ENCODE results near the gene CCDC85C. TPM values are rescaled to one million over a fixed set of nuclear protein-coding genes. Genes with fewer than 3 reads are reported as not detected.
A peak's percentile ranks its signal among the peaks of the same experiment; 100 is the strongest.

Gene CCDC85C
- polyA plus RNA-seq, 12 donors: 2.9 to 10.4 (median 3.7) TPM; not detected in 1

DNA sequence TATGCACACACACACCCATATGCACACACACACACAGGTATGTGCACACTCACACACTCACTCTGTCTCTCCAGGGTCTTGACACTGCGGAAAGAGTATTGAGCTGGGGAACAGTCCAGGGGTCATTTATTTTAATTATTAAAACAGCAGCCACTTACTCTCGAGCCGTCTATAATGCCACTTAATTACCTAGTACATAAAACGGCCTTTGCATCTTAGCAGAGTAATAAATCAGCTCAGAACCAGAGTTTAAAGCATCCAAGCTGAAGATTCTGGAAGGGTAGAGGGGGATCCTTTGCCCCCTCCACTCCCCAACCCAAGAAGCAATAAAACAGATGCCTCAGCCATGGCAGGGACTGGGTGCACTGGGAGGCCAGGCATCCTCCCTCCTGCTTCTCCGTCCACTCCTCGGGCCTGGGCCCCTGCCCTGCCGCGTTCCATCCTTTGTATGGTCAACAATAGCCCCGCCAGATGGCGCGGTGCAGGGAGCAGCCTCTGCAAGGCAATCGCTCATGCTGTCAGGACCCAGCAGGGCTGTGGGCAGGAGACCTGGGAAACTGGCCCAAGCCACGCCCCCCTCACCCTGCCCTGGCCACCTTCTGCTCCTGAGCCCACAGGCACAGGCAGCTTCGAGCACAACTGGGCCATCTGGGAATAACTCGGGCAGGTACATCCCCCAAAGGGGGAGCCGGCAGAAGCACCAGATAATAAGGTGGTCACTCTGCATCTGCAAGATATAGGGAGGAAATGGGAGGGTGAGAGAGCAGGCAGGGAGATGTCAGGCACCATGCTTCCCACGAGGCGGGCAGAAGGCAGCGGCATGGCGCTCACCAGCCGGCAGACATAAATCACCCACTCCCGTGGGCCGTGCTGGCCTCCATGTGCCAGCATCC, 40.9 kb downstream of the CCDC85C start:
- peak; percentile 37 for DNase-seq

- DNase-seq: no peak
These were observed 42.1 kb downstream of the CCDC85C start for GRCh38 chr14:99561864-99562263.

DNA sequence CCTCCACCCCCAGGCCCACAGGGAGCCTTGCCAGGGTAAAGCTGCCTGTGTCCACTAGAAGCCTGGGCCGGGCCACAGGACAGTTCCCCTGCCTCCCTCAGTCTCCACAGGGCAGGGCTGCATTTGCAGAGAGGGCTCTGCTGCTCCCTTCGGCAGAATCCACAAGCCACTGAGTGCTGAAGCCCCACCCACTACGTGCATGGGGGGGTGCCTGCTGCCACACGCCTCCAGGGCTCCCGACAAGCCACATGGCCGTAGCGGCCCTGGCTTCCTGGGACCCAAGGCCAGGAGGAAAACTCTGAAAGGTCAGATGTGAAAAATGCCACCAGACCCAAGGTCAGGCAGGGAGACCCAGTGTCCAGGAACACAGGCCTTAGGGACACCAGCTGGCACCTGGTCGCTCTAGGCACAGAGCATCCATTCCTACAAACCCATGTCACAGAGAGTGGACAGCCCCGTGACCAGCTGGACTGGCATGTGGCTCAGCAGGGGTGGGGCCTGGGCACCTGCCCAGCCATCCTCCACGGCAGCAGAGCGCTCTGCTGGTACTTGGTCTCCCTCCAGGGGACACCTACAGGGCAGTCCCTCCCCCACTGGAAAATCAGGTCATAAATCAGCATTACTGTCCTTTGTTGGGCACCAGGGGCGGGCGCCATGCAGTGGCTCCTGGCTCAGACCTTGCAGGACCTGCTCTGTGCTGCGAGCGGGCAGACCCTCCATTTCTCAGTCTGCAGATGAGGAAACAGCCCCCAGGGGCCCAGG, 42.9 kb downstream of the CCDC85C start:
- no peak for DNase-seq

DNA sequence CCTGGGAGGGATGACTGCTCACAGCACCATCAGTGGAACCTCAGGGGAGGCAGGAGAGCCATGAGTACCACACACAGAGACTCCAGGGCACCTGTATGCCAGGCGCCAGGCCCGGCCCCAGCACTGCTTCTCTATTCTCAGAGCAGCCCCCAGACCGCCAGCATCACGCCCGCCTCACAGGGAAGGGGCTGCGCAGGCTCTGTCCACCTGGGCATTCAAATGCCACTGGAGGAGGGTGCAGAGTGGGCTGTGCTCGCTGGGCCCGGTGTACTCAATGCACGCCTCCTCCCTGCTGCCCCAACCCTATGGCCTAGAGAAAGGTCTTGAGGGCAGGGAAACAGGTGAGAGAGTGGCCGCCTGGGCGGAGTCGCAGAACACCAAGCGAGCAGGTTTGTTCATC, 43.6 kb downstream of the CCDC85C start:
- DNase-seq: no peak

- DNase-seq: no peak
These were observed 44.6 kb downstream of the CCDC85C start for GRCh38 chr14:99559286-99559990.

DNA sequence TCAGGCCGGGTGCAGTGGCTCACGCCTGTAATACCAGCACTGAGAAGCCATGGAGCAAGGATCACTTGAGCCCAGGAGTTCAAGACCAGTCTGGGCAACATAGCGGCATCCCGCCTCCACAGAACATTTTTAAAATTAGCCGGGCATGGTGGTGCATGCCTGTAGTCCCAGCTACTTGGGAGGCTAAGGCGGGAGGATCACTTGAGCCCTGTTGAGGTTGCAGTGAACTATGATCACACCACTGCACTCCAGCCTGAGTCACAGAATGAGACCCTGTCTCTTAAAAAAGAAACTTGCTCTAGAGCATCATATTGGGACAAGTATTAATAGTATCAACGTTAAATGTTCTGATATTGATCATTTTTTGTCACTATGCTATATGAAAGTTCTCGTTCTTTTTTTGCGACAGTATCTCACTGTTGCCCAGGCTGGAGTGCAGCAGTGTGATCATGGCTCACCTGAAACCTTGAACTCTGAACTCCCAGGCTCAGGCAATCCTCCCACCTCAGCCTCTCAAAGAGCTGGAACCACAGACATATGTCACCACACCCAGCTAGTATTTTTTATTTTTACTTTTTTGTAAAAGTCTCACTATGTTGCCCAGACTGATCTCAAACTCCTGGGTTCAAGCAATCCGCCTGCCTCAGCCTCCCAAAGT, 47.7 kb downstream of the CCDC85C start:
- no peak for DNase-seq

GRCh38 chr14:99554757-99555531, 49.1 kb downstream of the CCDC85C start:
- no peak for DNase-seq

DNA sequence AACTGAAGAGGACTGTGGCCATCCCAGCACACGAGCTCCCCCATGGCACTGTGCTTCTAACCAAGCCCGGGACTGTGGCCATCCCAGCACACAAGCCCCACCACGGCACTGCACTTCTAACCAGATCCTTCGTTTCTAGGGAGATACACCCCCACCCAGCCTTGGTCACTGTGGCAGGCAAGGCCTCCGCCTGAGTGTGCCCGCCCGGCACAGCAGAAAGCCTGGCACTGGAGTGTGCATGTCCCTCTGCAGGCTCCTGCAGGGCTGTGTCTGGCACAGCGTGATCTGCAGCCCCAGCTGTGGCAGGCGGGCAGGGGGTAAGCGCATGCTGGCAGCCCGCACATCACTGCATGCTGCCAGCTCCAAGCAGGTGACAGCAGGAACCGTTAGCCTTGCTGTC, 49.8 kb downstream of the CCDC85C start:
- no peak for DNase-seq

GRCh38 chr14:99552572-99553216, 51.3 kb downstream of the CCDC85C start:
- DNase-seq: no peak

- no peak for DNase-seq
These were observed 51.9 kb downstream of the CCDC85C start for GRCh38 chr14:99552021-99552553.

GRCh38 chr14:99551034-99551922, 52.7 kb downstream of the CCDC85C start:
- DNase-seq: no peak

DNA sequence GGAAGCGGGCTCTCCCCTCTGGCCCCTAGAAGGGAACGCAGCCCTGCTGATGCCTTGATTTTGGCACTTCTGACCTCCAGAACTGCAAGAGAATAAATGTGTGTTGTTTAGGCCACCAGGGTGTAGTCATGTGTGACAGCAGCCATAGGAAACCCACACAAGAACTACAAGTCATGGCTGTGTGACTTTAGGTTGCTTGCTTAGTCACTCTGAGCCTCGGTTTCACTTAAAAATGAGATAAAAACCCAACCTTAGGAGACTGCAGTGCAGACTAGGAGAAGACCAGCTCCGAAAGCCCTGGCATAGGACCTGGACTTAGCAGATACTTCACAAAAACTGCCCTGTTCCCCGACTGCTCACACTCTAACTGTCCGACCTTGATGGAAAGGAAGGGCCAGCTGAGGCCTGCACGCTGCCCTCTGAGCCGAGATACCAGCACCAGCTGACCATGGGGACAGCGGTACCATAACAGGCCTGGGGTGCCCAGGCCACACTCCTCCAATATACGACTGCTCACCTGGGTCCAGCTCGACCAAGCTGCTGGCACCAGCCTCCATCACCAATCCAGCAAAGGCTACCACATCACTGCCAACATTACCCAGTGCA, 53.5 kb downstream of the CCDC85C start:
- no peak for DNase-seq

DNA sequence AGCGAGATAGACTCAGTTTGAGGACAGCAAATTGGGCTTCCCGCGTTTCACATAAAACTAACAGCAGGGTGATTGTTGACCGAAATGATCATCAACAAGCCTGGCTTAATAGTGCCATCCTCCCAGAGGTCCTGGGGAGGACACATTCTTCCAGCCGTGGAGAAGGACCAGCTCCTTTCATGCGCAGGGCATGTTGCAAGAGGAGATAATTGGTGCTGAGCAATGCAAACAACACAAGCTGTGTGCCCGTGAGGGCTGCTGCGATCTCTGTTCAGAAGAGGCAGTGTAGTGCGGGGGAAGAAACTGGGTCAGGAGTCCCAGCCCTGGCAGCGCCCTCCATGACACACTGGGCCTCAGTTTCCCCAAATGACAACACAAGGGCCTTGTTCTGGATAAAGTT, 54.3 kb downstream of the CCDC85C start:
- no peak for DNase-seq

GRCh38 chr14:99548871-99549515, 55.0 kb downstream of the CCDC85C start:
- no peak for DNase-seq

GRCh38 chr14:99548255-99548654, 55.8 kb downstream of the CCDC85C start:
- no peak for DNase-seq

- DNase-seq: no peak
These were observed 57.6 kb downstream of the CCDC85C start for GRCh38 chr14:99546234-99546879.

DNA sequence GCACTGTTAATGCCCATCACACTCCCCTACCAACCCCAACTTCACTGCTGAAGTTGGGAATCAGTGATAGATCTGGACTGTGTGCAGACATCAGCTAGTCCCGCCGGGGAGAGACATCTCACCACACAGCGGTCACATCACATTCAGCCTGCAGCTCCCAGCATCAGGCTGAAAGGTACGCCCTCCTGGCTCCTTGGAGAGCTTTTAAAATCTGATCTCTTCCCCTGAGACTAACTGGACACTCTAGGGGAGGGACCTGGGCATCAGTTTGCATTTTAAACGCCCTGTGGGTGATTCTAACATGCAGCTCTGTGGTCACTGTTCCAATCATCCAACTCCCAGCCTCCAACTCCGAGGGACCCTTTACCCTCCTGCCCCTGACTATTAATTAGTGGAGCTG, 58.4 kb downstream of the CCDC85C start:
- DNase-seq: no peak

DNA sequence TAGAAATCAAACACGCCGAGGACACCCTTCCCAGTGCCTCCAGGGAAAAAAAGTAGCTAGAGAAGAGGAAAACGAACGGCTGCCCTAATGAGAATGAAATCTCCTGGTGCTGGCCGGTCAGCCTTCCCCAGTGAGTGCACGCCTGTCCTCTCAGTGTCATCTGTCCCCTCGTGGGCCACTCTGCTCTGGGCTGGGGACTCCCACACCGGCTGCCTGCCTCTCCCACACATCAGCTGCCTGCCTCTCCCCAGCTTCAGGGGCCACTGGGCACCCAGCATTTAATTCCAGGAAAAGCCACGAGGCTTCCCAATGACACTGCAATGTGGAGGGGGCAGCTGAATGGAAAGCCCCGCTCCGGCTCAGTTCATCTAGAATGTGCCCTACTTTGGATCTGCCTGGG, 59.0 kb downstream of the CCDC85C start:
- DNase-seq: no peak

Measured in muscle of arm (tissue), 12 donors.